GM18873 (cell line): Measurements from ENCODE around the gene PCDHA1.
"Not testable (repeated sequence)": the region's sequence is repeated elsewhere in the genome, so short reads cannot be mapped to it uniquely, and the experiment has no call there.

Experiments
- ATAC-seq: cut with Tn5 transposase; IDR thresholded peaks from one replicate; pipeline ENCODE4 v1.9.1; 2021; ENCODE audit warnings: mild to moderate bottlenecking, moderate library complexity, moderate number of reproducible peaks; ENCODE audit not compliant: unreplicated experiment, low FRiP score

The PCDHA1 gene

DNA sequence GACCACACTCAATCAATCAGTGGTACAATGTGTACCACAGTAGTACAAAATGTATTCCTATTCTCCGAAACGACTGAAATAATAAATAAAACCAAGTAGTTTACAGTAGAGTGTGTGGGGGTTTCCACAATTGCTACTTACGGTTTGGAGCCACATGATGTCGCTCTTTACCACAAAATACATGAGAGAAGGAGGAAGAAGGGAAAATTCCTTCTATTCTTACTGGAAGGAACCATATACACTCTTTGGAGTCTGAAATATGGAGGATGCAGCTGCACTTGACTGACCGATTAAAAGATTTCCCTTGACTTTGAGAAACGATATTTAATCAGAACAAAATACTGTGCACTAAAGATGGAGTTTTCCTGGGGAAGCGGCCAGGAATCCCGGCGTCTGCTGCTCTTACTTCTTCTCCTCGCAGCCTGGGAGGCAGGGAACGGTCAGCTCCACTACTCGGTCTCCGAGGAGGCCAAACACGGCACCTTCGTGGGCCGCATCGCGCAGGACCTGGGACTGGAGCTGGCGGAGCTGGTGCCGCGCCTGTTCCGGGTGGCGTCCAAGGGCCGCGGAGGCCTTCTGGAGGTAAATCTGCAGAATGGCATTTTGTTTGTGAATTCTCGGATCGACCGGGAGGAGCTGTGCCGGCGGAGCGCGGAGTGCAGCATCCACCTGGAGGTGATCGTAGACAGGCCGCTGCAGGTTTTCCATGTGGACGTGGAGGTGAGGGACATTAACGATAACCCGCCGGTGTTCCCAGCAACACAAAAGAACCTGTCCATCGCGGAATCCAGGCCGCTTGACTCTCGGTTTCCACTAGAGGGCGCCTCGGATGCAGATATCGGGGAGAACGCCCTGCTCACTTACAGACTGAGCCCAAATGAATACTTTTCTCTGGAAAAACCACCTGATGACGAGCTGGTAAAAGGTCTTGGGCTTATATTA, 21.2 kb downstream of the PCDHA1 start, which contains the start of gene PCDHA4:
Gene PCDHA4 (plus strand): TSS at position 235 of the 942 bp plus-strand sequence.
- no peak for ATAC-seq

DNA sequence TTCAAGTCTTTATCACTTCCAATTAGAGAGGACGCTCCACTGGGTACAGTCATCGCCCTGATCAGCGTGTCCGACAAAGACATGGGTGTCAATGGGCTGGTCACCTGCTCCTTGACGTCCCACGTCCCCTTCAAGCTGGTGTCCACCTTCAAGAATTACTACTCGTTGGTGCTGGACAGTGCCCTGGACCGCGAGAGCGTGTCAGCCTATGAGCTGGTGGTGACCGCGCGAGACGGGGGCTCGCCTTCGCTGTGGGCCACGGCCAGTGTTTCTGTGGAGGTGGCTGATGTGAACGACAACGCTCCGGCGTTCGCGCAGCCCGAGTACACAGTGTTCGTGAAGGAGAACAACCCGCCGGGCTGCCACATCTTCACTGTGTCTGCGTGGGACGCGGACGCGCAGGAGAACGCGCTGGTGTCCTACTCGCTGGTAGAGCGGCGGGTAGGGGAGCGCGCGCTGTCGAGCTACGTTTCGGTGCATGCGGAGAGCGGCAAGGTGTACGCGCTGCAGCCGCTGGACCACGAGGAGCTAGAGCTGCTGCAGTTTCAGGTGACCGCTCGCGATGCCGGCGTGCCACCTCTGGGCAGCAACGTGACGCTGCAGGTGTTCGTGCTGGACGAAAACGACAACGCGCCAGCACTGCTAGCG, 22.4 kb downstream of the PCDHA1 start:
- not testable (repeated sequence) for ATAC-seq

DNA sequence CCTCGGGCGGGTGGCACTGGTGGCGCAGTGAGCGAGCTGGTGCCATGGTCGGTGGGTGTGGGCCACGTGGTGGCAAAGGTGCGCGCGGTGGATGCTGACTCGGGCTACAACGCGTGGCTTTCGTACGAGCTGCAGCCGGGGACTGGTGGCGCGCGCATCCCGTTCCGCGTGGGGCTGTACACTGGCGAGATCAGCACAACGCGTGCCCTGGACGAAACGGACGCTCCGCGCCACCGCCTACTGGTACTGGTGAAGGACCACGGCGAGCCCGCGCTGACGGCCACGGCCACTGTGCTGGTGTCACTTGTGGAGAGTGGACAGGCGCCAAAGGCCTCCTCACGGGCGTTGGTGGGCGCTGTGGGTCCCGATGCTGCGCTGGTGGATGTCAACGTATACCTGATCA, 22.9 kb downstream of the PCDHA1 start:
- no peak for ATAC-seq

DNA sequence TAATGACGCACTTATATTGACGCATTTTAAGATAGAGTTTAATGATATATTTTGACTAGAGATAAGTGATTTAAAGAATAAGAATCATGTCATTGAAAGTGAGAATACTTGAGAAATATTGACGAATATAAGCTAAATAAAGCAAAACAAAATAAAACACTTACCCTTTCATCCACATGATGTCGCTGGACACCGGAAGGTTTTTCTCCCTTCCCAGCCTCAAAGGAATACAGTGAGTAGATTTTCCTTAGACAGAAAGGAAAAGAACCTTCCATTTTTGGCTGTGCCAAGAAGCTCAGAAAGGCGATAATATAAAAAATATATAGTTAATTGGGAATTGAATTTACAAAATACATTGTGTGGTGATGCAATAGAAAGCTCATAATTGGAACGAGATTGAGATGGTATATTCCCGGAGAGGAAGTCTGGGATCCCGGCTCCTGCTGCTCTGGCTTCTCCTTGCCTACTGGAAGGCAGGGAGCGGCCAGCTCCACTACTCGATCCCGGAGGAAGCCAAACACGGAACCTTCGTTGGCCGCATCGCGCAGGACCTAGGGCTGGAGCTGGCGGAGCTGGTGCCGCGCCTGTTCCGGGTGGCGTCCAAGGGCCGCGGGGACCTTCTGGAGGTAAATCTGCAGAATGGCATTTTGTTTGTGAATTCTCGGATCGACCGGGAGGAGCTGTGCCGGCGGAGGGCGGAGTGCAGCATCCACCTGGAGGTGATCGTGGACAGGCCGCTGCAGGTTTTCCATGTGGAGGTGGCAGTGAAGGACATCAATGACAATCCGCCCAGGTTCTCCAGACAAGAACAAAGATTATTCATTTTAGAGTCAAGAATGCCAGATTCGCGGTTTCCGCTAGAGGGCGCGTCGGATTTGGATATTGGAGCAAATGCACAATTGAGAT, 35.7 kb downstream of the PCDHA1 start, which contains the start of gene PCDHA5:
Gene PCDHA5 (plus strand): TSS at position 239 of the 906 bp plus-strand sequence.
- ATAC-seq: no peak

DNA sequence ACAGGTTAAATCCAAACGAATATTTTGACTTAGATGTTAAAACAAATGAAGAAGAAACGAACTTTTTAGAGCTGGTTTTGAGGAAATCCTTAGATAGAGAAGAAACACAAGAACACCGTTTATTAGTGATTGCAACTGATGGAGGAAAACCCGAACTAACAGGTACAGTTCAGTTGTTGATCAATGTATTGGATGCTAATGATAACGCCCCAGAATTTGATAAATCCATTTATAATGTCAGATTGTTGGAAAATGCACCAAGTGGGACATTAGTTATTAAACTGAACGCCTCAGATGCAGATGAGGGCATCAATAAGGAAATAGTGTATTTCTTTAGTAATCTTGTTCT, 36.3 kb downstream of the PCDHA1 start:
- ATAC-seq: no peak

DNA sequence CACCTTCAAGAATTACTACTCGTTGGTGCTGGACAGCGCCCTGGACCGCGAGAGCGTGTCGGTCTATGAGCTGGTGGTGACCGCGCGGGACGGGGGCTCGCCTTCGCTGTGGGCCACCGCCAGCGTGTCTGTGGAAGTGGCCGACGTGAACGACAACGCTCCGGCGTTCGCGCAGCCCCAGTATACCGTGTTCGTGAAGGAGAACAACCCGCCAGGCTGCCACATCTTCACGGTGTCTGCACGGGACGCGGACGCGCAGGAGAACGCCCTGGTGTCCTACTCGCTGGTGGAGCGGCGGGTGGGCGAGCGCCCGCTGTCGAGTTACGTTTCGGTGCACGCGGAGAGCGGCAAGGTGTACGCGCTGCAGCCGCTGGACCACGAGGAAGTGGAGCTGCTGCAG, 37.0 kb downstream of the PCDHA1 start:
- ATAC-seq: not testable (repeated sequence)

DNA sequence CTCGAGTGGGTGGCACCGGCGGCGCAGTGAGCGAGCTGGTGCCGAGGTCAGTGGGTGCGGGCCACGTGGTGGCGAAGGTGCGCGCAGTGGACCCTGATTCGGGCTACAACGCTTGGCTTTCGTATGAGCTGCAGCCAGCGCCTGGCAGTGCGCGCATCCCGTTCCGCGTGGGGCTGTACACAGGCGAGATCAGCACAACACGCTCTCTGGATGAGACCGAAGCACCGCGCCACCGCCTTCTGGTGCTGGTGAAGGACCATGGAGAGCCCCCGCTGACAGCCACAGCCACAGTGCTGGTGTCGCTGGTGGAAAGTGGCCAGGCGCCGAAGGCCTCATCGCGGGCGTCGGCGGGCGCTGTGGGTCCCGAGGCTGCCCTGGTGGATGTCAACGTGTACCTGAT, 37.5 kb downstream of the PCDHA1 start:
- no peak for ATAC-seq

DNA sequence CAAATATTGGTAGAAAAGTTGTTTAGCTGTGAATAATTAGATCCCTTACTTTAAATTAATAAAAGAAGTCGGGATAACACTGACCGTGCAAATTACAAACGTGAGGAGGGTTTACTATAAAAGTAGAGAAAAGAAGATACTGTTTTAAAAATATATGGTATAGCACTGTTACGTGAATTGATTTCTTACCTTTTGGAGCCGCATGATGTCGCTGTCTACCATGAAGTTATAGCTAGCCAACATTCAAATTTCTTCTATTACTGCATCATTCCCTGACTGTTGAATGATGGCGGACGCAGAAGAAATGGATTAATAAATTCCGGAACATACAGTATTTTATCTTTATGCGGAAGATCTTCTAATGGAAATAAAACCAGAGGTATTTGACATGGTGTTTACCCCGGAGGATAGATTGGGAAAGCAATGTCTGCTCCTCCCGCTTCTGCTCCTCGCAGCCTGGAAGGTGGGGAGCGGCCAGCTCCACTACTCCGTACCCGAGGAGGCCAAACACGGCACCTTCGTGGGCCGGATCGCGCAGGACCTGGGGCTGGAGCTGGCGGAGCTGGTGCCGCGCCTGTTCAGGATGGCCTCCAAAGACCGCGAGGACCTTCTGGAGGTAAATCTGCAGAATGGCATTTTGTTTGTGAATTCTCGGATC, 41.9 kb downstream of the PCDHA1 start, which contains the start of gene PCDHA6:
Gene PCDHA6 (plus strand): TSS at position 257 of the 658 bp plus-strand sequence. CDS start 132 bp downstream, at position 389.
- ATAC-seq: no peak

DNA sequence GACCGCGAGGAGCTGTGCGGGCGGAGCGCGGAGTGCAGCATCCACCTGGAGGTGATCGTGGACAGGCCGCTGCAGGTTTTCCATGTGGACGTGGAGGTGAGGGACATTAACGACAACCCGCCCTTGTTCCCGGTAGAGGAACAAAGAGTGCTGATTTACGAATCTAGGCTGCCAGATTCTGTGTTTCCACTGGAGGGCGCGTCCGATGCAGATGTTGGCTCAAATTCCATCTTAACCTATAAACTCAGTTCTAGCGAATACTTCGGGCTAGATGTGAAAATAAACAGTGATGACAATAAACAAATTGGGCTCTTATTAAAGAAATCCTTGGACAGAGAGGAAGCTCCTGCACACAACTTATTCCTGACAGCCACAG, 42.4 kb downstream of the PCDHA1 start:
- no peak for ATAC-seq

DNA sequence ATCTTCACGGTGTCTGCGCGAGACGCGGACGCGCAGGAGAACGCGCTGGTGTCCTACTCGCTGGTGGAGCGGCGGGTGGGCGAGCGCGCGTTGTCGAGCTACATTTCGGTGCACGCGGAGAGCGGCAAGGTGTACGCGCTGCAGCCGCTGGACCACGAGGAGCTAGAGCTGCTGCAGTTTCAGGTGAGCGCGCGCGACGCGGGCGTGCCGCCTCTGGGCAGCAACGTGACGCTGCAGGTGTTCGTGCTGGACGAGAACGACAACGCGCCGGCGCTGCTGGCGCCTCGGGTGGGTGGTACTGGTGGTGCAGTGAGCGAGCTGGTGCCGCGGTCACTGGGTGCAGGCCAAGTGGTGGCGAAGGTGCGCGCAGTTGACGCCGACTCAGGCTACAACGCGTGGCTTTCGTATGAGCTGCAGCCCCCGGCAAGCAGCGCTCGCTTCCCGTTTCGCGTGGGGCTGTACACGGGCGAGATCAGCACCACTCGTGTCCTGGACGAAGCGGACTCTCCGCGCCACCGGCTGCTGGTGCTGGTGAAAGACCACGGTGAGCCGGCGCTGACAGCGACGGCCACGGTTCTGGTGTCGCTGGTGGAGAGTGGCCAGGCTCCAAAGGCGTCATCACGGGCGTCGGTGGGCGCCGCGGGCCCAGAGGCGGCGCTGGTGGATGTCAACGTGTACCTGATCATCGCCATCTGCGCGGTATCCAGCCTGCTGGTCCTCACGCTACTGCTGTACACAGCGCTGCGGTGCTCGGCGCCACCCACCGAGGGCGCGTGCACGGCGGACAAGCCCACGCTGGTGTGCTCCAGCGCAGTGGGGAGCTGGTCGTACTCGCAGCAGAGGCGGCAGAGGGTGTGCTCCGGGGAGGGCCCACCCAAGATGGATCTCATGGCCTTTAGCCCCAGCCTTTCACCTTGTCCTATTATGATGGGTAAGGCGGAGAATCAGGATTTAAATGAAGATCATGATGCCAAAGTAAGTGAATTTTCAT, 43.9 kb downstream of the PCDHA1 start:
- not testable (repeated sequence) for ATAC-seq

DNA sequence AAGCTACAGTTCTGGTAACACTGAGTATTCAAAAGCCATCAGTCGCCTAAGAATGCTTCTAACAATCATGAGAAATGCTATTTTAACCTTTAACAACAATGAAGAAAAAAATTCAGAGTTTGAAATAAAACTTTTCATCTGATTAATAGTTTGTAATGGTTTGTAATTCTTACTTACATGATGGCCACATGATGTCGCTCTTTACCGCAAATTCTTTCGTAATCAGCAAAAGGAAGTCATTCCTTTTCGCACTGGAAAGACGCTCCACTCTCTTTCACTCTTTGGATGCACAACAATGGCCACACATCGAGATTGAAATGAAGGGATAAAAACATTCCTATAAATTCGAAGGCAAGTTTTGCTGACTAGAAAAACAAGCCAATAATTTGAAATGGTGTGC, 48.1 kb downstream of the PCDHA1 start, which contains the start of gene PCDHA7:
Gene PCDHA7 (plus strand): TSS at position 277 of the 400 bp plus-strand sequence. CDS start 115 bp downstream, at position 392.
- ATAC-seq: no peak

DNA sequence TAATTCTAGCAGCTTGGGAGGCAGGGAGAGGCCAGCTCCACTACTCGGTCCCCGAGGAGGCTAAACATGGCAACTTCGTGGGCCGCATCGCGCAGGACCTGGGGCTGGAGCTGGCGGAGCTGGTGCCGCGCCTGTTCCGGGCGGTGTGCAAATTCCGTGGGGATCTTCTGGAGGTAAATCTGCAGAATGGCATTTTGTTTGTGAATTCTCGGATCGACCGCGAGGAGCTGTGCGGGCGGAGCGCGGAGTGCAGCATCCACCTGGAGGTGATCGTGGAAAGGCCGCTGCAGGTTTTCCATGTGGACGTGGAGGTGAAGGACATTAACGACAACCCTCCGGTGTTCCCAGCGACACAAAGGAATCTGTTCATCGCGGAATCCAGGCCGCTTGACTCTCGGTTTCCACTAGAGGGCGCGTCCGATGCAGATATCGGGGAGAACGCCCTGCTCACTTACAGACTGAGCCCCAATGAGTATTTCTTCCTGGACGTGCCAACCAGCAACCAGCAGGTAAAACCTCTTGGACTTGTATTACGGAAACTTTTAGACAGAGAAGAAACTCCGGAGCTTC, 48.6 kb downstream of the PCDHA1 start:
- ATAC-seq: not testable (repeated sequence)

DNA sequence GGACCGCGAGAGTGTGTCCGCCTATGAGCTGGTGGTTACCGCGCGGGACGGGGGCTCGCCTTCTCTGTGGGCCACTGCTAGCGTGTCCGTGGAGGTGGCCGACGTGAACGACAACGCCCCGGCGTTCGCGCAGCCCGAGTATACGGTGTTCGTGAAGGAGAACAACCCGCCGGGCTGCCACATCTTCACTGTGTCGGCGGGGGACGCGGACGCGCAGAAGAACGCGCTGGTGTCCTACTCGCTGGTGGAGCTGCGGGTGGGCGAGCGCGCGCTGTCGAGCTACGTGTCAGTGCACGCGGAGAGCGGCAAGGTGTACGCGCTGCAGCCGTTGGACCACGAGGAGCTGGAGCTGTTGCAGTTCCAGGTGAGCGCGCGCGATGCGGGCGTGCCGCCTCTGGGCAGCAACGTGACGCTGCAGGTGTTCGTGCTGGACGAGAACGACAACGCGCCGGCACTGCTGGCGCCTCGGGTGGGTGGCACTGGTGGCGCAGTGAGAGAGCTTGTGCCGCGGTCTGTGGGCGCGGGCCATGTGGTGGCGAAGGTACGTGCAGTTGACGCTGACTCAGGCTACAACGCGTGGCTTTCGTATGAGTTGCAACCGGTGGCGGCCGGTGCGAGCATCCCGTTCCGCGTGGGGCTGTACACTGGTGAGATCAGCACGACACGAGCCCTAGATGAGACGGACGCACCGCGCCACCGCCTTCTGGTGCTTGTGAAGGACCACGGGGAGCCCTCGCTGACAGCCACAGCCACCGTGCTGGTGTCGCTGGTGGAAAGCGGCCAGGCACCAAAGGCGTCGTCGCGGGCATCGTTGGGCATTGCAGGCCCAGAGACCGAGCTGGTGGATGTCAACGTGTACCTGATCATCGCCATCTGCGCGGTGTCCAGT, 49.9 kb downstream of the PCDHA1 start:
- no peak for ATAC-seq

DNA sequence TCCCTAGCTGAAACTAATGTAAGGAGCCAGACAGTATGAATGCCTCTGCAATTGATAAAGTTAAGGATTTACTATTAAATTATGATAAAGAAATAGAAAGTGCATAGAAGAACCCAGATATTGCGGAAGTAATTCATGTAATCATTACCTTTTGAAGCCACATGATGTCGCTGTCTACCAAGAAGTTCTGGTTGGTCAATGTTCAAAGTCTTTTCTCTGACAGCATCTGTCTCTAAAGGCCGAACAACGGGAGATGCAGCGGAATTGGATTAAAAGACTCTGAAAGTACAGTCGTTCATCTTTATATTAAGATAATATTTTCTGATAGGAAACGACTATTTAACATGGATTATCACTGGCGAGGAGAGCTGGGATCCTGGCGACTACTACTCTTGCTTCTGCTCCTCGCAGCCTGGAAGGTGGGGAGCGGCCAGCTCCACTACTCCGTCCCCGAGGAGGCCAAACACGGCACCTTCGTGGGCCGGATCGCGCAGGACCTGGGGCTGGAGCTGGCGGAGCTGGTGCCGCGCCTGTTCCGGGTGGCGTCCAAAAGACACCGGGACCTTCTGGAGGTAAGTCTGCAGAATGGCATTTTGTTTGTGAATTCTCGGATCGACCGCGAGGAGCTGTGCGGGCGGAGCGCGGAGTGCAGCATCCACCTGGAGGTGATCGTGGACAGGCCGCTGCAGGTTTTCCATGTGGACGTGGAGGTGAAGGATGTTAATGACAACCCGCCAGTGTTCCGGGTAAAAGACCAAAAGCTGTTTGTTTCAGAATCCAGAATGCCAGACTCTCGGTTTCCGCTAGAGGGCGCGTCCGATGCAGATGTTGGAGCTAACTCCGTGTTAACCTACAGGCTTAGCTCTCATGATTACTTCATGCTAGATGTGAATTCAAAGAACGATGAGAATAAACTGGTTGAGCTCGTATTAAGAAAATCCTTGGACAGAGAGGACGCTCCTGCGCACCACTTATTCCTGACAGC, 55.3 kb downstream of the PCDHA1 start, which contains the start of gene PCDHA8:
Gene PCDHA8 (plus strand): TSS at position 210 of the 985 bp plus-strand sequence. CDS start 135 bp downstream, at position 345.
- no peak for ATAC-seq

DNA sequence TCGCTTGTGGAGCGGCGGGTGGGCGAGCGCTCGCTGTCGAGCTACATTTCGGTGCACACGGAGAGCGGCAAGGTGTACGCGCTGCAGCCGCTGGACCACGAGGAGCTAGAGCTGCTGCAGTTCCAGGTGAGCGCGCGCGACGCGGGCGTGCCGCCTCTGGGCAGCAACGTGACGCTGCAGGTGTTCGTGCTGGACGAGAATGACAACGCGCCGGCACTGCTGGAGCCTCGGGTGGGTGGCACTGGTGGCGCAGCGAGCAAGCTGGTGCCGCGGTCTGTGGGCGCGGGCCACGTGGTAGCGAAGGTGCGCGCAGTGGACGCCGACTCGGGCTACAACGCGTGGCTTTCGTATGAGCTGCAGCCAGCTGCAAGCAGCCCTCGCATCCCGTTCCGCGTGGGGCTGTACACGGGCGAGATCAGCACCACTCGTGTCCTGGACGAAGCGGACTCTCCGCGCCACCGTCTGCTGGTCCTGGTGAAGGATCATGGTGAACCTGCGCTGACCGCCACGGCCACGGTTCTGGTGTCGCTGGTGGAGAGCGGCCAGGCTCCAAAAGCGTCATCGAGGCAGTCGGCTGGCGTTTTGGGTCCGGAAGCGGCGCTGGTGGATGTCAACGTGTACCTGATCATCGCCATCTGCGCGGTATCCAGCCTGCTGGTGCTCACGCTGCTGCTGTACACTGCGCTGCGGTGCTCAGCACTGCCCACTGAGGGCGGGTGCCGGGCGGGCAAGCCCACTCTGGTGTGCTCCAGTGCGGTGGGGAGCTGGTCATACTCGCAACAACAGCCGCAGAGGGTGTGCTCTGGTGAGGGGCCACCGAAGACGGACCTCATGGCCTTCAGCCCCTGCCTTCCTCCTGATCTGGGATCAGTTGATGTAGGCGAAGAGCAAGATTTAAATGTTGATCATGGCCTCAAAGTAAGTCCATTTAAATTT, 57.1 kb downstream of the PCDHA1 start:
- ATAC-seq: no peak
